Omental fat pad (tissue), 4 donors: ENCODE results near the gene ATP12A. TPM values are rescaled to one million over a fixed set of nuclear protein-coding genes. Genes with fewer than 3 reads are reported as not detected.

Experiments
- ATAC-seq: fragments of 150-250 bp; one replicate; pipeline ENCODE4 v1.9.1; 2016; ENCODE audit warnings: mild to moderate bottlenecking, moderate library complexity; ENCODE audit not compliant: low FRiP score
- DNase-seq: peaks from one replicate; pipeline ENCODE4 v3.0.0-alpha.2; 2019; ENCODE audit warnings: low spot score
- CTCF ChIP-seq, 3 donors: fragments of 450-650 bp; IDR thresholded peaks; one replicate each; pipeline ENCODE4 v1.5.1; 2016 to 2017; ENCODE audit warnings: antibody characterized with exemption in 3 of 3, mild to moderate bottlenecking in 3 of 3, moderate library complexity in 2 of 3
- total RNA-seq, 4 donors: library from RNA; depleted of rRNA; stranded (reverse); fragments of >200 nt; gene quantifications; one replicate each; pipeline ENCODE4 v1.1.0, GENCODE V29; 2016

The ATP12A gene
- total RNA-seq, 4 donors from 2014 or later = not detected

GRCh38 chr13:24640752-24641151 is 39.5 kb upstream of the ATP12A start:
- ATAC-seq = no peak
- DNase-seq = no peak
- no peak for TF ChIP-seq CTCF (IDR thresholded peaks at IDR 0.05)

DNA sequence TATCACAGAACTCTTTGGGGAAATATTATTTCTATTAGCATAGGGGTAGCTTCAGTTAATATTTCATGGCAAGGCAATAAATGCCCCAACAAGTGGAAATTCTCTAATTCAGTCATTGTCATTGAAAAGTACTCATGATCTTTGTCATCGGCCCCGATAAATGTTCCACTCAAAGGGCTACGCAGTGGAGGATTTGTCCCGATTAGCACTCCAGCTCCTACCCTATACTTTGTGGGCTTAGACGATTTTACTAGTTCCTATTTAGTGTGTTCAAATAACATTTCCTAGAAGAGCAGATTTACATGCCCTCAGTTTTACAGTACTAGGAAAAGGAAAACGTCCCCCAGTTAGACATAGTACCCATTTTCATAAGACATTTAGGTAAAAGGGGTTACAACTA is 38.0 kb upstream of the ATP12A start:
- TF ChIP-seq CTCF (IDR thresholded peaks at IDR 0.05) = no peak
- no peak for DNase-seq
- no peak for ATAC-seq

- no peak for TF ChIP-seq CTCF (IDR thresholded peaks at IDR 0.05)
- no peak for DNase-seq
Observed at GRCh38 chr13:24644036-24644435, 36.2 kb upstream of the ATP12A start.

DNA sequence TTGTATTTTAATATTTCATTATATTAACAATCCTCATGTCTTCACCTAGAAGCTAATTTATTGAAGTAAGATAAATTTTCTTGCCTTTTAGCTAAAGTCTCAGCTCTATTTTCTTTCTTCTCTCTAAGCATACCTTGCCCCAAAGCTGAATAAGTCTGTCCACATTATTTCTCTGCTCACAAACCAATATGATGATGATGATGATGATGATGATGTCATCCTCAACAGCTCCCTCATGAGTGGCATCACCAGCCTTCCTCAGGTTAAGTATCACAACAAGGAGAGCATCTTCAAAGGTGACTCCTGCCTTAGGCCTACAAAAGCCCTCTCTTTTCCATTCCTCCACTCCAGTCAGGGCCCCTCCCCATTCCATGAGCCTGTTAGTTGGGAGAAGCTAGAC is 31.9 kb upstream of the ATP12A start:
- TF ChIP-seq CTCF (IDR thresholded peaks at IDR 0.05) = no peak
- DNase-seq (no peak), ATAC-seq (no peak)

More at GRCh38 chr13:24644036-24644435, 36.2 kb upstream of the ATP12A start:
- no peak for ATAC-seq

- no peak for TF ChIP-seq CTCF (IDR thresholded peaks at IDR 0.05)
- no peak for ATAC-seq
Observed at GRCh38 chr13:24648983-24649687, 31.1 kb upstream of the ATP12A start.

GRCh38 chr13:24649688-24650043 is 30.5 kb upstream of the ATP12A start:
- no peak for TF ChIP-seq CTCF (IDR thresholded peaks at IDR 0.05)
- no peak for DNase-seq
- no peak for ATAC-seq

More at GRCh38 chr13:24648983-24649687, 31.1 kb upstream of the ATP12A start:
- DNase-seq = no peak

DNA sequence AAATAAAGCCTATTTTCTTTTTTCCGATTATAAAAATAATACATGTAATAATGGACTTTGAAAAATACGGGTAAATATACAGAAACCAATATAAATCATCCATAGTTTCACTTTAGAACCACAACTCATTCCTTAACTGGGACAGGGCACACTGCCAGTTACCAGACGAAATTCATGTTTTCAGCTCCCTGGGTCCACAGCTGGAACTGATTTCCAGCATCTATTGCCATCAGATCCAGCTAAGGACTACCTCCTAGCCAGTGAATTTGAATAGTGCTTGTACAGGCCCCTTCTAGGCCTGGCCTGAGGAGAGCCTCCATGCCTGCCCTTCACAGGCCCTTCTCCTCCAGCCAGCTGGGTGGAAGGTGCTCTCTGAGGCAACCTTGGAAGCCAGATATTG is 30.0 kb upstream of the ATP12A start:
- no peak for TF ChIP-seq CTCF (IDR thresholded peaks at IDR 0.05)
- no peak for DNase-seq
- no peak for ATAC-seq
